ENCODE measurements around the gene CACNA2D3.

The CACNA2D3 gene

GRCh38 chr3:54847361-54847760 is 725.0 kb downstream of the CACNA2D3 start:
- no peak for DNase-seq (ENCODE audit: low read depth)

GRCh38 chr3:54849360-54849759 is 727.0 kb downstream of the CACNA2D3 start:
- no peak for DNase-seq (ENCODE audit: low read depth)

DNA sequence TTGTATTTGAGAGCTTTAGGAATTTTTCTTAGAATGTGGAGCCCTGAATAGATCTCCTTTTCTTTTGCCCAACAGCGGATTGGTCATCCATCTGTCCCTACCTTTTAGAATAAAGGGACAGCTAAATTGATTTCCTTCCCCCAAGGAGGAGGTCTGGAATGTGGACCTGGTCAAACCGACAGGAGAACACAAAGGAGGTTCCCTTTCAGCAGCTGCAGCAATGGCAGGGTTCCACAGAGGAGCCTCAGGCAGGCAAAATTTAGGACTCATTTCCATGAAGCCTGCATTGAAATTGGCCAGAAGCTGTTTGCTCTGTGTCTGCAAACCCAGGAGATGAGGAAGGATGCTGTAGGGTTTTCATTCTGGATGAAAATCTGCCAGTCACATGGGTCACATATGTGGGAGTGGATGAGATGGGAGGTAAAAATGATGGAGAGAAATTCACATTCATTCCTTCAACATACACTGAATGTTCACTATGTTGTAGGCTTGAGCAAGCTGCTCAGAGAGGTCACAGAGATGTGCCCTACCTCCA is 728.2 kb downstream of the CACNA2D3 start:
- DNase-seq (ENCODE audit: low read depth): no peak

GRCh38 chr3:54853573-54854404 is 731.4 kb downstream of the CACNA2D3 start:
- peak; percentile 76 for DNase-seq (ENCODE audit: low read depth)

- no peak for DNase-seq (ENCODE audit: low read depth)
These were observed 733.9 kb downstream of the CACNA2D3 start for GRCh38 chr3:54856271-54856670.

- DNase-seq (ENCODE audit: low read depth): peak; percentile 25
These were observed 735.0 kb downstream of the CACNA2D3 start for GRCh38 chr3:54857343-54857742.

DNA sequence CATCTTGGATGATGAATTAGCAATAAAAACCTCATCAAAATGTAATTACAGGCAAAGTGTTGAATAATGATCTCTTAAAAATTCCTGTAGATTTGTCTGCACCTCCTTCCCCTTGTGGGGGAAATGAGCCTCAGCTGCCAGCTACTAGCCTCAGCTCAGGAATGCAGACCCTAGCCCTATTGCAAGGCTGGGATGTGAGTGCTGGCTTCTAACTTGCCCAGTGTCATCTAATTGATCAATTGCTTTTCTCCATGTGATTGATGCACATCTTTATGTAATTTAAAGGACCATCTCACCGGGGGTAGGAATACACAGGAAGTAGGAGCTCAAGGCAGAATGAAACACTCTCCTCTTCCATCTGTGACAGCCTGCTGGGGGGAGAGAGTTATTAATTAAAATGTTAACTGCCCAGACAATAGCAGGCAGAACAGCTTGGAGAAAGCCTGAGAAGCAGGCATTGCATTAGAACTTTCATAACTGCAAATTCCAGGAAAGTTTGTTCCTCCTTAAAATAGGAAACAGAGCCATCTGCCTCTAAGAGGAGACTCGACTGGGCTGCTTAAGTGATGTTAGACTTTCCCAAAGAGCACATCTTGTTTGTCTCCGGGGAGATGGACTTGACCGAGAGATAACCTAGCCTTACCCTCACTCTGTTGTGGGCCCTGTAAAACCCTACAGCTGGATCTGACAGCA is 735.9 kb downstream of the CACNA2D3 start:
- DNase-seq (ENCODE audit: low read depth): peak; percentile 33

DNA sequence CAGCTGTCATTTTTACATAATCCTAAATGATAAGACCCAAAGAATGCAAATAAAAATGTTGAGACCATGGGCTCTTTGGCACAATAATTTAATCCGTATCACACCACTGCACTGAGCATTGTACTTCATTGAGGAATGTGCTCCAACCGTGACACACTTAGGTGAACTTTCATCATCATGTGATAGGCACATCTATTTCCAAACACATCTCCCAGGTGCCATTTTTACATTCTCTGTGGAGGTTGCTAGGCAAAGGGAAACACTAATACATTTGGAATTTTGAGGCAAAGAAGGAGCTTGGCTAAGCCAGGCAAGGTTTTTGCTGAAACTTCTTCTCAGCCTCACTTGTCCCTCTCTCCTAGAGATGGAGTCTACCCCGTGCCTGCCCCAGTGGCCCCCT is 736.8 kb downstream of the CACNA2D3 start:
- peak; percentile 53 for DNase-seq (ENCODE audit: low read depth)

DNA sequence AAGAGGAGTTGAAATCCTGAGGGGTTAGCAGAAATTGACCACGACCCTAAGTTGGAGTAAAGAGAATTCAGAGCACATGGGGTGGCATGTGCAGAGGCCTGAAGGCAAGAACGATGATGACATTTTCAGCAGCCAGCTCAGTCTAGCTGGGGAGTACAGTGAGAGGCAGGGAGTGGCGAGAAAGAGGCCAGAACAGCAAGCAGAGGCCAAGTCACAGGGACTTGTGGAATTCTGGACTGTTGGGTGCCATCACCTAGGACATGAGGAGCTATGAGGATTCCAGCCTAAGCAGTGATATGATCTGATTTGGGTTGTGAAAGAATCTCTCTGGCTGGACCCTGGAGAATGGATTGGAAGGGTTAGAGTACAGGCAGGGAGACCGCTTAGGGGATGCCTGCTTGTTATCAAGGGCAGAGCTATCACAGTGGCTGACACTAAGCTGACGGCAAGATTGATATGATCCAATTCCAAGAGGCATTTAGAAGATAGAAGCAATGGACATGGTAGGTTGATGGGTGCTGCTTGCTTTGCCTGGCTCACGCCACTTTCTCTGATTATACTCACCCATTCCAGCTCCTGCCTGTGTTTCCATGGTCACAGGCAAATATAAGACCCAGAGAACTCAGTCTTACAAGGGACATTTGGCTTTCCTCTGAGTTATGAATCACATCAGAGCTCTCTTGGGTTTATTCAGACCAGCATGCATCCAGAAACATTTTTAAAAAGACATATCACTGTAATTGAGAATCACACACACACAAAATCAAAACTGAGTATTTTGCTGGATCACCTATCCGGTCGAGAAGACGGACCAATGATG is 739.1 kb downstream of the CACNA2D3 start:
- DNase-seq (ENCODE audit: low read depth): peak; percentile 30

GRCh38 chr3:54862526-54862925 is 740.2 kb downstream of the CACNA2D3 start:
- no peak for DNase-seq (ENCODE audit: low read depth)

- DNase-seq (ENCODE audit: low read depth): peak; percentile 40
These were observed 741.0 kb downstream of the CACNA2D3 start for GRCh38 chr3:54863366-54863765.

- no peak for DNase-seq (ENCODE audit: low read depth)
These were observed 741.4 kb downstream of the CACNA2D3 start for GRCh38 chr3:54863786-54864185.

DNA sequence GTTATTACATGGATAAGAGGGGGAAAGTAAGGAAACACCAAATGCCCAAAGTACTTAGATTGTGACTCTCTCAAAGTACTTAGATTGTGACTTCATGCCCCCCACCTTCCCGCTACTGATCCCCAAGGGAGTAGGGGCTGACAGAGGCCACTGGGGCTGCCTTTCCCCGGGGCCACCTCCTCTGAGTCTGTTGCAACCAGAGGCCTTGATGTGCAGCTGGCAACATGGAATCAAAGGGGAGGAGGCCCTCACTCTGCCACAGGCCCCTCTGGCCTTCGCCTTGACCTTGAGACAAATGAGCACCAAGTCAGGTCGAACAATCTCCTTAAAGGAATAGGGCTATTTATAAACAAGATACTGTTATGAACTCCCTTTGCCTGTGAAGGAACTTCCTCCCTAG is 743.0 kb downstream of the CACNA2D3 start:
- no peak for DNase-seq (ENCODE audit: low read depth)

- no peak for DNase-seq (ENCODE audit: low read depth)
These were observed 743.9 kb downstream of the CACNA2D3 start for GRCh38 chr3:54866251-54866650.

DNA sequence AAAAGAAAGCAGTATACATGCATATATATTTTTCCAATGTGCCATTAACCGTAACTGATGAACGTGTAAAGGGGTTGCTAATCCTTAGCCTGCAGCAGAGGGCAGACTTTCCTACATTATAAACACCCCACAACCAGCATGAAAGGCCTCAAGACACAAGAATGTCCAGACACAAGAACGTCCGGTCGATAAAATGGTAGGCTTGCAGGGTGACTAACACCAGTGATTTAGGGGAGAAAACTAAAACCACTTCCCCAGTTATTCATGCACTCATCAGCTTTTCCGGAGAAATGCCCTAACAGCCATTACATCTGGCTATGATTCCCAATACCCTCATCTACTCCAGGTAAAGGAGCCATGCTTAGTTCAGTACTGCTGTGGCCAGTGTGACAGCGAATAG is 748.1 kb downstream of the CACNA2D3 start:
- DNase-seq (ENCODE audit: low read depth): peak; percentile 86

- DNase-seq (ENCODE audit: low read depth): no peak
These were observed 749.5 kb downstream of the CACNA2D3 start for GRCh38 chr3:54871867-54872266.

DNA sequence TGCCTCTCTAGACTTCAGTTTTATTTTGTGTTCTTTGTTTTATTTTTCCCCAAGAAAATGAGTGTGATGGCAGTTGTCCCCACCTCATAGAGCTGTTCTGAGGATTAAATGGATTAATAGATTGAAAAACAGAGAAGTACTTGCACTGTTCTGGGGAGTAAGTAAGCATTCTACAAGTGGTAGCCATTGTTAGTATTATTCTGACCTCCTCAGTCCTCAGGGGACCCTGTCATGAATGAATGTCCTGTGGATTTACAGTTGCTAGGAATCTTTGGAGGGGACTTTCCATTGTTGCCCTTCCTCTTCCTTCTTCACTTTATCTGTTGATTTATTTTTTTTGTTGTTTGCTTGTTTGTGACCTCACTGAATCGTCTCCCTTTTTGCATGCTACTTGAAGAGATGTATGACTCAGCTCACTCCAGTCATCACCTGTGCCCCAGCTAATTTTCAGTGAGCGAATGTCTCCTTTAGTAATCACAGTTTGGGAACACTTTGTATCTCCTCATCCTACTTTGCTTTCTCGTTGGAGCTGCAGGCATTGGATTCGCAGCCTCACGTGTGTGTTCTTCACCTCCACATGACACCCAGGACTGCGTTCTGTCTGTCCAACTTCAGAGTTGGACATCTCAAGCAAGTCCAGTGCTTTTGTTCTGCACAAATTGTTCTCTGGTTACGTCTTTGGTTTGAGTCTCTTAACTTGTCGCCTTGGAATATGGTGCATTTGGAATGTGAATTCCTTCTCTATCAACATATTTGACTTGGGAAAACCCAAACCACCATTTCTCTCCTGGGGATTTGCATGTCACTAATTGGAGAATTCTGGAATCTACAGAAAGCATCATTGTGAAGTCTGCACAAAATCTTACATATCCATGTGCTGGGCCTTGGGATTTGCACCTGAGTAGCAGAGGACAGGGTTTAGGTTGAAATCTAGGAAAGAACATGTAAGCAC is 751.0 kb downstream of the CACNA2D3 start:
- DNase-seq (ENCODE audit: low read depth): no peak

DNA sequence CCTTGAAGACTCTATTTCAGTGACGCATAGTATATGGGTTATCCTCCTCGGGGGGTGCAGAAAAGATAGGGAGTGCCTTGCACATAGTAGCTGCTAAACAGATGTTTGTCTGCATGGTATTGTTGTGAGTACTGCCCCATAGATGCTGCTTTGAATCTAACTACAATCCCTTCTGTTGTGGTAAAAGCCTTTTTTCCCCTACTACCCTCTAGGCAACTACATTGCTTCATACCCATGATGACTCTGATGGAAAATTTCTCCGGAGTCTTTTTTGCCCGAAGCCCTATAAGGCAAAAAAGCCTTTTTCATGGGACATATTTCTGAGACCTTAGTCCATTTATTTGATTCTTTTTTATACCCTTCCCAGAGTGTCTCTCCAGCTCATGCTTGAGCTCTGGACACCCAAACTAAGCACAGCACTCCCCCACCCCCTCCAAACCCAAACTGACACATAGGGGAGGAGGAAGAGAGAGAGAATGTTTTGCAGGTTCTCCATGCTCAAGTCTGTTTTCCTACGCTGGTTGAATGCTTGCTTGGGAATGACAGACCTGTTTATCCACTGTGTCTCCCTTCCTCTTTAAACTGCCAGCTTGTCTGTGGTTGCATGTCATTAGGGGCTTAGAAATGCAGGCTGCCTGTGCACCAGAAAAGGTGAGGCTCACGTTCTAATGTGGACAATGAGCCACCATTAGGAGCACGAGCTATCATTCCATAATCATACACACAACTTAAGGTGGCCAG is 752.6 kb downstream of the CACNA2D3 start:
- peak; percentile 66 for DNase-seq (ENCODE audit: low read depth)

- DNase-seq (ENCODE audit: low read depth): no peak
These were observed 753.4 kb downstream of the CACNA2D3 start for GRCh38 chr3:54875596-54876268.

- DNase-seq (ENCODE audit: low read depth): no peak
These were observed 754.3 kb downstream of the CACNA2D3 start for GRCh38 chr3:54876694-54877093.

Measured in fibroblast of gingiva (primary cell).